Measurements from ENCODE around the gene DHX16. TPM values are rescaled to one million over a fixed set of nuclear protein-coding genes. Genes with fewer than 3 reads are reported as not detected.
"Not testable (repeated sequence)": the region's sequence is repeated elsewhere in the genome, so short reads cannot be mapped to it uniquely, and the experiment has no call there.

DHX16 gene
- total and polyA plus RNA-seq, 2 of the 4 experiments (the other 2 are of a cell fraction), result 47.9 to 48.4 TPM

DNA sequence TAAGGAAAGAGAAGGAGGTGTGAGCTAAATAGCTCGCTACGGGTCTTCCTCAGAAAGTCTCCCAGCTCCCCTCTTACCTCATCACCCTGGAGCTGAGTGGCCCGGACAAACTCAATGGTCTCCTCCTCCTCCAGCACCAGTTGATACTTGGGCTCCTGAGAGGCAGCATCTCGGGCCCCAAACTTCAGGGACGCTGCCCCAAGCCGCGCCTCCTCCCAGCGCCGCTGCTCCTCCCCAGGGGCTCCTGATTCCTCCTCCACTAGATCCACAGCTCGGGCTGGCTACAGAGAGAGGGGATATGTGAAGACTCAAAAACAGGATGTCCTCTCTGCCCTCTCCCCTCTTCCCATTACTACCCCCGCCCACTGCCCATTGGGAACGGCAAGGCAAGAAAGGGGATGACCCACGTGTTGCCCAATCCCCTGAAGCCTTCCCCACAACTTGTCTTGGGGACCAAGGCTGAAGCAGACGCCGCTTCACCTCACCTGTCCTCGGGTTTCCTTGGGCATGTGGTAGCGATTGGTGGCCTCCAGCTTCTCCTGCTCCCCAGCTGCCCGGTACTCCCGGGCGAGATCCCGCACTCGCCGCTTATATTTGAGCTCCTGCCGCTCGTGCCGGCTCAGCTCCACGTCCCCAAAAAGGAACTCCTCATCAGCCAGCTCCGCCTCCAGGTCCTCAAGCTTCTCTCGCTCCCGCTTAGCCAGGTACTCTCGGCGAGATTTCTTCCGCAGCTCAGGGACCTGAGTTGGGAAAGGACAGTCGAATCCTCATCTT is 7.6 kb downstream of the DHX16 start:
- no peak overlapping the region for H4K8ac ChIP-seq (ENCODE audit: low read depth in 2 of 2, low read length in 2 of 2)
- no peak overlapping the region for H2AK5ac ChIP-seq (ENCODE audit: low read depth, low read length)
- no peak overlapping the region for H2BK15ac ChIP-seq (ENCODE audit: low read depth, low read length)
- no TSS peak for BruUV-seq (replicated peaks)
- H3K9me3 ChIP-seq (ENCODE audit: control insufficient read depth, insufficient read depth, low read length), result no peaks in the 10 kb centered on the region
- H3K18ac ChIP-seq (ENCODE audit: low read depth, low read length), result no peak overlapping the region
- dilution Hi-C loops (cut with HindIII; ENCODE audit: low sequenced_read_pairs, unreplicated experiment), result no loop called here
- TF ChIP-seq MAZ (IDR thresholded peaks at IDR 0.05; ENCODE audit: borderline replicate concordance, low read depth, low read length) (no peak), RCOR1 (IDR thresholded peaks at IDR 0.05; ENCODE audit: insufficient replicate concordance, low read length) (no peak)
- no peak overlapping the region for H3K23ac ChIP-seq (ENCODE audit: low read depth, low read length)
- H3K9ac ChIP-seq (ENCODE audit: low read depth, low read length), result no peak overlapping the region
- ATAC-seq (ENCODE audit: low read depth), result no peak
- H4K91ac ChIP-seq (ENCODE audit: insufficient read depth, low read depth, low read length), result no peak overlapping the region
- H3K14ac ChIP-seq (replicated peaks; ENCODE audit: low read depth, low read length), result no peak overlapping the region
- H3K4me3 ChIP-seq (ENCODE audit: insufficient read depth, low read depth, low read length), result no peak overlapping the region
- H2BK5ac ChIP-seq (ENCODE audit: low read depth, low read length, poor library complexity, severe bottlenecking), result no peak overlapping the region
- no peak for DNase-seq
- peaks cover 60% of the 10 kb centered on the region for H3K36me3 ChIP-seq (ENCODE audit: control insufficient read depth, insufficient read depth, low read length)
- no peaks in the 10 kb centered on the region for H4K20me1 ChIP-seq (ENCODE audit: insufficient read depth, low read length)
- no peaks in the 10 kb centered on the region for H3K27me3 ChIP-seq (ENCODE audit: control insufficient read depth, insufficient read depth, low read length)
- H3K79me1 ChIP-seq (ENCODE audit: low read depth in 1 of 2, low read length in 2 of 2), result peaks cover 6 to 13% of the 10 kb centered on the region in 2 experiments; a peak in 1 of 4 replicates
- no peak overlapping the region for H2BK120ac ChIP-seq (ENCODE audit: low read depth, low read length)
- no peak overlapping the region for H2AFZ ChIP-seq (replicated peaks; ENCODE audit: low read length, poor library complexity)
- no peak overlapping the region for H2AK9ac ChIP-seq (replicated peaks; ENCODE audit: low read depth, low read length, poor library complexity)
- no peak overlapping the region for H3K4ac ChIP-seq (ENCODE audit: low read depth, low read length)
- H3K27ac ChIP-seq (ENCODE audit: insufficient read depth, low read length), result no peak overlapping the region
- H4K5ac ChIP-seq (ENCODE audit: low read depth, low read length), result no peak overlapping the region
- in situ Hi-C loops (cut with MboI; ENCODE audit: low sequenced_read_pairs), result no loop called here
- 97% methylated on average over 13 of the region's 34 CpGs; no CpG with 5 or more reads in 1 of the 2 experiments for WGBS, 2 experiments (ENCODE audit: extremely low coverage in 2 of 2, insufficient read length in 1 of 2)
- ChIA-PET CTCF (no interaction called here), POLR2A (ENCODE audit: unreplicated experiment) (interaction anchor here (0.5 kb wide), 1 partner anchor 48 kb away, joined by 5 read pairs; the partner anchor contains the start of gene MRPS18B)
- H3K4me1 ChIP-seq (ENCODE audit: control insufficient read depth, insufficient read depth, low read length), result no peaks in the 10 kb centered on the region
- intact Hi-C loops (cut with micrococcal nuclease), result no loop called here
- H3K9me1 ChIP-seq (ENCODE audit: insufficient read depth, low read length), result no peaks in the 10 kb centered on the region
- H3K4me2 ChIP-seq (ENCODE audit: low read depth, low read length), result no peak overlapping the region
- no peak overlapping the region for H3K56ac ChIP-seq (ENCODE audit: extremely low read depth, insufficient read depth, low read length)
- no peak overlapping the region for H2BK20ac ChIP-seq (ENCODE audit: low read depth, low read length)

DNA sequence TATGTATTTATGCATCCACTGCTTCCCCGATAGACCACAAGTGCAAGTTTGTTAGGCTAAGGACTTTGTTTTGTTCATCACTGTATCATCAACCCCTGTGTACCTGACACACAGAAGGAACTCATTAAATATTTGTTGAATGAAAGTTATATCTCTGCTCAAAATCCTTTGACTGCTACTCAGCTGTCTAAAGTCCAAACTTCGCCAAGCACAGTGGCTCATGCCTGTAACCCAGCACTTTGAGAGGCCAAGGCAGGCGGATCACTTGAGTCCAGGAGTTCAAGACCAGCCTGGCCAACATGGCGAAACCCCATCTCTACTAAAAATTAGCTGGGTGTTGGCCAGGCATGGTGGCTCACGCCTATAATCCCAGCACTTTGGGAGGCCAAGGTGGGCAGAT is 14.9 kb downstream of the DHX16 start:
- POLR2A ChIA-PET (ENCODE audit: unreplicated experiment); H4K8ac ChIP-seq (ENCODE audit: low read depth in 2 of 2, low read length in 2 of 2); H3K4me2 ChIP-seq (ENCODE audit: low read depth, low read length); H3K9me1 ChIP-seq (ENCODE audit: insufficient read depth, low read length); H2BK20ac ChIP-seq (ENCODE audit: low read depth, low read length); ATAC-seq (ENCODE audit: low read depth); H2BK5ac ChIP-seq (ENCODE audit: low read depth, low read length, poor library complexity, severe bottlenecking); H3K56ac ChIP-seq (ENCODE audit: extremely low read depth, insufficient read depth, low read length); H2BK15ac ChIP-seq (ENCODE audit: low read depth, low read length); H3K79me1 ChIP-seq (ENCODE audit: low read depth in 1 of 2, low read length in 2 of 2); BruUV-seq (replicated peaks); H4K5ac ChIP-seq (ENCODE audit: low read depth, low read length); H4K20me1 ChIP-seq (ENCODE audit: insufficient read depth, low read length); H4K91ac ChIP-seq (ENCODE audit: insufficient read depth, low read depth, low read length); H3K23ac ChIP-seq (ENCODE audit: low read depth, low read length); CTCF ChIA-PET; in situ Hi-C loops (cut with MboI; ENCODE audit: low sequenced_read_pairs); H3K9me3 ChIP-seq (ENCODE audit: control insufficient read depth, insufficient read depth, low read length); H3K4ac ChIP-seq (ENCODE audit: low read depth, low read length); H2AK9ac ChIP-seq (replicated peaks; ENCODE audit: low read depth, low read length, poor library complexity); H3K18ac ChIP-seq (ENCODE audit: low read depth, low read length); H2BK120ac ChIP-seq (ENCODE audit: low read depth, low read length); H2AK5ac ChIP-seq (ENCODE audit: low read depth, low read length); H3K9ac ChIP-seq (ENCODE audit: low read depth, low read length); H3K4me3 ChIP-seq (ENCODE audit: insufficient read depth, low read depth, low read length); H2AFZ ChIP-seq (replicated peaks; ENCODE audit: low read length, poor library complexity); H3K4me1 ChIP-seq (ENCODE audit: control insufficient read depth, insufficient read depth, low read length); DNase-seq; H3K27ac ChIP-seq (ENCODE audit: insufficient read depth, low read length); H3K14ac ChIP-seq (replicated peaks; ENCODE audit: low read depth, low read length); dilution Hi-C loops (cut with HindIII; ENCODE audit: low sequenced_read_pairs, unreplicated experiment); H3K27me3 ChIP-seq (ENCODE audit: control insufficient read depth, insufficient read depth, low read length); intact Hi-C loops (cut with micrococcal nuclease): not testable (repeated sequence)
- WGBS, 2 experiments (ENCODE audit: extremely low coverage in 2 of 2, insufficient read length in 1 of 2), result no CpG with 5 or more reads among the region's 5 CpGs
- peaks cover 77% of the 10 kb centered on the region for H3K36me3 ChIP-seq (ENCODE audit: control insufficient read depth, insufficient read depth, low read length)

All from IMR-90 (cell line).